Esophagus squamous epithelium (tissue), 4 donors: ENCODE results near the gene IZUMO1R. TPM values are rescaled to one million over a fixed set of nuclear protein-coding genes. Genes with fewer than 3 reads are reported as not detected.

Source experiments
- total RNA-seq, 4 donors: library from RNA; depleted of rRNA; stranded (reverse); fragments of >200 nt; gene quantifications; one replicate each; pipeline ENCODE4 v1.1.0, GENCODE V29; 2016

The IZUMO1R gene
- total RNA-seq, 4 donors from 2014 or later = not detected

Other genes with a start within 250 kb of the IZUMO1R start
- 10 to 100 TPM in 3 of 4 donors, 1 to 10 TPM in 1; 8.4 to 36.2 (median 17.4) TPM for gene PANX1, start 175.7 kb upstream of the IZUMO1R start, total RNA-seq
- gene GPR83, start 96.8 kb downstream of the IZUMO1R start, total RNA-seq = not detected
- 10 to 100 TPM in 2 of 4 donors, 1 to 10 TPM in 2; 9.0 to 18.3 (median 12.1) TPM for gene MRE11, start 189.3 kb downstream of the IZUMO1R start, total RNA-seq
- gene ANKRD49, start 189.4 kb downstream of the IZUMO1R start, total RNA-seq = 10 to 100 TPM in 3 of 4 donors, 1 to 10 TPM in 1; 6.0 to 19.3 (median 11.4) TPM
- not detected for gene C11orf97, start 207.9 kb downstream of the IZUMO1R start, total RNA-seq
- 1 to 10 TPM; 1.4 to 6.1 (median 1.8) TPM for gene FUT4, start 239.3 kb downstream of the IZUMO1R start, total RNA-seq